HG03457 (cell line): ENCODE measurements around the gene FLT1.

Experiments used
- ATAC-seq: cut with Tn5 transposase; IDR thresholded peaks from one replicate; pipeline ENCODE4 v1.9.1; 2021; ENCODE audit warnings: moderate number of reproducible peaks; ENCODE audit not compliant: unreplicated experiment

The FLT1 gene

DNA sequence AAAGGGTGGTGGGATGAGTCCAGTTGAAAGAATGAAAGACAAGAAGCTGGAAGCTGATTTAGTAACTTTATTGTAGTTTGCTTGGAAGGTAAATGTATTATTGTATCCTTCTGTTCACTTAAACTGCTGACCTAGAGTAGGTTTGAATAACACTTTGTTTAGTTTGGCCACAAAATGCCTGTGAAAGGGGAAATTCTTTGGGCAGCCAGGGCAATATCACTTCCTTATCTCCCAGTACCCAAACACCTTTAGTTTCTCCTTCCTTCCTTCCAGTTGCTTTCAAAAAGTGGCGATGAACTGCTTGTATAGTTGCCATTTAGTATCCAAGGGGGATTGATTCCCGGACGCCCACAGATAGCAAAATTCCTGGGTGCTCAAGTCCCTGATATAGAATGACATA, 236.5 kb downstream of the FLT1 start:
- no peak for ATAC-seq

DNA sequence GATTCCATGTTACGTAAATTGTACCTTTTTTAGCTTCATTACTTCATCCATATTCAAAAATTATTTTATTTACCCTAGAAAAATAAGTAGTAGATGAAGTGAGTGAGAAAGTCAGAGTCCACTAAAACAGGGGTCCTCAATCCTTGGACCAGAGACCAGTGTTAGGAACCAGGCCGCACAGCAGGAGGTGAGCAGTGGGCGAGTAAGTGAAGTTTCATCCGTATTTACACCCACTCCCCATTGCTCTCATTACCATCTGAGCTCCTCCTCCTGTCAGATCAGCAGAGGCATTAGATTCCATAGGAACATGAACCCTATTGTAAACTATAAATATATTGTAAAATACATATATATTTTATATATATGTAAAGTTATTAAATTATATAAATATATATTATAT, 237.6 kb downstream of the FLT1 start:
- ATAC-seq, result no peak

DNA sequence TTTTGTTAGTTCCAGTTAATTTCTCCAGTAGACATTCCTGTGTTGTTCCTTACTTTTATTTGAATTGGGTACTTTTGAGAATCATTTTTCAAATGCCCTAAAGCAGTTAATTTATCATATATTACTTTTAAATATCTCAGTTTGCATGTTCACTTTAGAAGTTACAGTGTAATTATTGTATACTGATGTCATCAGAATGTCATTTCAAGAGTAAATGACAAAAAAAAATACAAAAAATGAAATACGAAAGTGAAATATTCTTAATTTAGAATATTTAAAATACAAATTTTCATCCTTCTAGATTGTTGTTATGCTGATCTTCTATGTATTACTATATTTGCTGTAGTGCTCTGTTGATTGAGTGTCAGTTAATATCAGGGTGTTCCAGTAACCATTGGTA, 242.4 kb downstream of the FLT1 start:
- ATAC-seq, result no peak

DNA sequence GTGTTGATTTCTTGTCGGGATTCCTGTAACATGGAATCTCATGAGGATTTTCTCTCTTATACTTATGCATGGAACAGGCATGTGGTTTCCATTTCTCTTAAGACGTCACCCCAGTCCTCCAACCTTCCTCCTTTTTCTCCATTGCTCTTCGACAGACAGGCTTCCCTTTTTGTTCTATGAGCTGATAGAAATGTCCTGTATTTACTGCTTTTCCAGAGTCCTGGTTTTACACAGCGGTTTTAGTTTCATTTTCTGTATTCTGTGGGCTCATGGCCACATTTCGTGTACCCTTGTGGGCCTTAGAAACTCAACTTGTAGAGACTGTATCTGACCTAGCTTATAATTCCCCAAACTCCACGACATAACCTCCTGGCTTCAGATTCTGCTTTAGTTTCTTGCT, 243.5 kb downstream of the FLT1 start:
- ATAC-seq, result no peak

DNA sequence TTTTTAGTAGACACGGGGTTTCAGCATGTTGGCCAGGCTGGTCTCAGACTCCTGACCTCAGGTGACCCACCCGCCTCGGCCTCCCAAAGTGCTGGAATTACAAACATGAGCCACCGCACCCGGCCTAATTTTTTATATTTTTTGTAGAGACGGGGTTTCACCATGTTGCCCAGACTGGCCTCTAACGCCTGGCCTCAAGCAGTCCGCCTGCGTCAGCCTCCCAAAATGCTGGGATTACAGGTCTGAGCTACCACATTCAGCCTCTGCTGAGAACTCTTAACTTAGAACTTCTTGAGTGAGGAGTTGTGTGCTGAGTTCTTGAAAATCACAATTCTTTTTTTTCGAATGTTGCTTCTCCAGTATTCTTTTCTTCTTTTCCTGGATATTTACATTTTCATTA, 244.4 kb downstream of the FLT1 start:
- ATAC-seq, result no peak
